IPS-20b (cell line): ENCODE results near the gene TNIP2.

Experiments used
- H3K27ac ChIP-seq: one replicate; pipeline ENCODE4 v1.5.1; 2013; ENCODE audit warnings: low read length
- H3K27me3 ChIP-seq: 2 replicates; pipeline ENCODE4 v1.6.1; 2013; ENCODE audit warnings: mild to moderate bottlenecking, low read length, inconsistent platforms; ENCODE audit not compliant: insufficient read depth
- H3K36me3 ChIP-seq: 2 replicates; pipeline ENCODE4 v1.6.1; 2013; ENCODE audit warnings: low read depth, mild to moderate bottlenecking, inconsistent platforms, low read length, moderate library complexity; ENCODE audit not compliant: insufficient read depth
- H3K4me1 ChIP-seq: 2 replicates; pipeline ENCODE4 v1.6.1; 2013; ENCODE audit warnings: mild to moderate bottlenecking, control low read depth, inconsistent platforms, low read length, moderate library complexity; ENCODE audit not compliant: insufficient read depth
- H3K4me3 ChIP-seq: 2 replicates; pipeline ENCODE4 v1.5.1; 2013; ENCODE audit warnings: mild to moderate bottlenecking, low read length, inconsistent platforms
- H3K9ac ChIP-seq: 2 replicates; pipeline ENCODE4 v1.6.1; 2013; ENCODE audit warnings: low read depth, mild to moderate bottlenecking, inconsistent platforms, low read length, moderate library complexity
- H3K9me3 ChIP-seq: 2 replicates; pipeline ENCODE4 v1.6.1; 2013; ENCODE audit warnings: mild to moderate bottlenecking, low read depth, low read length, inconsistent platforms; ENCODE audit not compliant: insufficient read depth

Gene TNIP2

DNA sequence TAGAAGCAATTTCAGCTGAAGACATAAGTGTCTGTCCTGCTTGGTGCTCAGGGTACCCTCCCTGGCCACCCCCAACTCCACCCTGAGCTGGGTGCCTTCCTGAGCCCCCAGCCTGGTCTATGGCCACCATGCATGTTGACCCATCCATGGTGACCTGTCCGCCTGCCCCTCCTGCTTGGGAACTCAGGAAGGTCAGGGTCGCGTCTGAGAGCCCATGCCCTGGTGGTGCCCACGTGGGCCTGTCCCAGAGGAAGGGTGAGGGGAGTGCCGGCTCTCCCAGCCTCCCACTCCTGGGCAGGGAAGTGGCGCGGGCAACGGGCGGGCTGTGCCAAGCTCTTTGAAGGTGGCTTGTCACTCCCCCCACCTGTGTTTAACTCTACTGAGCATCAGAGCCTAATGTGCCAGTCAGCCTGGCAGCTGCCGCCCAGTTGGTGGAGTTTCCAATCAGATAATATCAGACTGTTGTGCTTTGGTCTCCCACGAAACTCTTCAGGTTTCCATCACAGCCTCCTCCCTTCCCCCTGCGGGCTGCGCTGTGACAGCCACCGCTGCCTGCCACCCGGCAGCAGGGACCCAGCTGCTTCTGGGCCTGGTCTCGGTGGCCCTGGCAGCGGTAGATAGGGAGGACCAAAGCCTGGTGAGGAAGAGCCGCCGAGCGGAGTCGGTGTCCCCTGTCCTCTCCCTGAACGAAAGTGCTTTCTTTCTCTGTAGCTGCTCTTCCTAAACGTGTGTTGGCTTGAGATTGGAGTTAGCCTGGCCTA, 41.6 kb upstream of the TNIP2 start:
- peaks cover 22% of the 10 kb centered on the region for H3K27me3 ChIP-seq
- H3K36me3 ChIP-seq, result no peaks in the 10 kb centered on the region
- H3K27ac ChIP-seq, result no peak overlapping the region
- no peak overlapping the region for H3K9ac ChIP-seq
- peaks cover 3% of the 10 kb centered on the region; the same call in 1 of the 2 replicates for H3K4me1 ChIP-seq
- H3K9me3 ChIP-seq, result no peaks in the 10 kb centered on the region
- no peak overlapping the region for H3K4me3 ChIP-seq

DNA sequence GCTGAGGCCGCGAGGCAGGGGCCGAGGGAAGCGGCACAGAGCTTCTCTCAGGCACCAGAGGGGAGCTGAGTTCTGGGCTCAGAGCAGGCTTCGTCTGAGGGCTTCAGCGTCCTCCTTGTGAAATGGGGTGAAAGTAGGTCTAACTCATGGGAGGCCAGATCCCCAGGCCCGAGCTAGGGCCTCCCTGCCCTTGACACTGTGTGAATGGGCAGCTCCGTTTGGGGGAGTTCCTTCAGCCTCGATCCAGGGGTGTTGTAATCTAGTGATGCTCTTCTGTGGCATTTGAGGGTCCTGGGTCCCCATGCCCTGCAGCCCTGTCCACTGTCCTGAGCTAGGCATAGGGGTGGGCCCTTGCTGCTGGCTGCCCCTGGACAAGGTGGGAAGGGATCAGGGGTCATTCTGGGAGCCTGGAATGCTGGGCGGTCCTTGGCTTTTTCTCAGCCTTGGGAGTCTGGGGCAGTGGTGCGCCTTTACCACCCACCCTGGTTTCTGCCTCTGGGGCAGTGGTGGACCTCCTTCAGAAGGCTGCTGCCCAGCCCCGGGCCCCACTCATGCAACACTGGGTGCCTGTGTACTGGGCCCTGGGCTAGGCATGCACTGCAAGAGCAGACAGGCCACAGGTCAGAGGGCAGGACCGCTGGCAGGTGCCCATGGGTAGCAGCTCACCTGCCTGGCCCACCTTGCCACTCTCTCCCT, 40.9 kb upstream of the TNIP2 start:
- Histone ChIP-seq H3K4me1 (peaks cover 3% of the 10 kb centered on the region; the same call in 1 of the 2 replicates), H3K36me3 (no peaks in the 10 kb centered on the region), H3K27me3 (peaks cover 29% of the 10 kb centered on the region), H3K27ac (no peak overlapping the region), H3K9ac (no peak overlapping the region), H3K4me3 (no peak overlapping the region), H3K9me3 (no peaks in the 10 kb centered on the region)

DNA sequence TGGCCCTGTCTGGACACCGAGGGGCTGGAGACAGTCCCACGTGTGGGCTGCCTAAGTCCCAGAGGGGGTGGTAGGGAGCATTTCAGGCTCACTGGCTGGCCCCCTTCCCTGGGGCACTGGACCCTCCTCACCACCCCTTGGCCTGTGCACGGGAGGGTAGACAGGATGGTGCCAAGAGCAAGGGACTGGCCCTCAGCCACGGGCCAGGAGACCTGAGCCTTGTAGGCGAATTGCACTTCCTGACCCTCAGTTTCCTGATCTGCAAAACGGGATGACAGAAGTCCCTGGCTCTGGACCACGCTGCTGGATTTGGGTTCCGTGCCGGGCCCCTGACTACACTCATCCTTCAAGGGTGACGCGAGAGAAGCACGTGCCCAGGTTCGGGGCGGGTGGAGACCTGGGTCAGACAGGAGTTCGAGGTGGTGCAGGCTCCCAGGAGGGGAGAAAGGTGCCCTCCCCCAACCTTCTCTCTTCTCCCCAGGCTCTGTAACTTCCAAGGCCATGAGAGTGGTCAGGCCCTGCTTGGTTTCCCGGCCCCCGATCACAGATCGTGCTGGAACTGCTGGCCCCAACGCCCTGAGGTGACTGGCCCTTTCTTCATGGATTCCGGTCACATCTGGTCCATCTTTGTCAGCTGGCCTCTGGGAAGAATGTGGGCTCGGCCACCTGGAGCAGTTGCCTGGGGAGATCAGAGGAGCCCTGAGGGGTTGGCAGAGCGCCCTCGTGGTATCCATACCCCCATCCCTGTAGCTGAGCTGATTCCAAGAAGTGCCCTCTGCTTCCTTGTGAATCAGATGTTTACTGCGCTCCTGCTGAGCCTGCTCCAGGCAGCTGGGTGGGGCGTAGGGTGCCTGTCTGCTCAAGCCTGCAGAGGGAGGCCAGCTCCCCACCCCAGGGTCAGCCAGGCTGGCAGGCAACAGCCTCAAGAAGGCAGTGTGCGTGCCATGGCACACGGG, 40.0 kb upstream of the TNIP2 start:
- Histone ChIP-seq H3K27ac (no peak overlapping the region), H3K4me1 (peaks cover 3% of the 10 kb centered on the region; the same call in 1 of the 2 replicates), H3K4me3 (no peak overlapping the region)

DNA sequence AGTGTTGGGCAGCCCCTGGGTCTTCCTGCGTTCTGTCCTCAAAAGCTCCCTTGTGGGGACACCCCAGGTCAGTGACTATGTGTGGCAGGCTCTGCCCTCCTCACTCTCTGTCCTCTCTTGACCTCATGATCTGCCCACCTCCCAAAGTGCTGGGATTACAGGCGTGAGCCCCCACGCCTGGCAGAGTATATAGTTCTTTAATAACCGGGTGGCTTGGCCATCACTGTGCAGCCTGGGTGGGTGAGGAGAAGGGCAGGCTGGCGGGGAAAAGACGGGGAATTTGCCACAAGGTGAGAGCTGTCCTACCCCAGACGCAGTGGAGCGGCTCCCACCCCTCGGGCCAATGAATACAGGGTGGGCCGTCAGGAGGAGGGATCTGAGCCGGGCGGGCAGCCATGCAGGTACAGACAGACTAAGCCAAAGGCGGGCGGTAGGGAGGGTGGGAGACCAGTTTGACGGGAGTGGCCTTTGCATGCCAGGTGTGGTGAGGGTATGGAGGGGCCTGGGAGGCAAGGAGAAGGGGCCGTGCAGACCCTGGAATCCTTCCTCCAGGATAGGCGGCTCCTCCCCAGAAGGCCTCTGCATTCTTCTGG, 39.3 kb upstream of the TNIP2 start:
- Histone ChIP-seq H3K27ac (no peak overlapping the region), H3K9me3 (no peaks in the 10 kb centered on the region), H3K36me3 (no peaks in the 10 kb centered on the region), H3K4me1 (no peaks in the 10 kb centered on the region; the same call in 1 of the 2 replicates), H3K27me3 (peaks cover 34% of the 10 kb centered on the region), H3K4me3 (no peak overlapping the region), H3K9ac (no peak overlapping the region)

More for the DNA sequence above, 40.0 kb upstream of the TNIP2 start:
- peaks cover 34% of the 10 kb centered on the region for H3K27me3 ChIP-seq
- no peaks in the 10 kb centered on the region for H3K9me3 ChIP-seq
- no peaks in the 10 kb centered on the region for H3K36me3 ChIP-seq
- H3K9ac ChIP-seq, result no peak overlapping the region

DNA sequence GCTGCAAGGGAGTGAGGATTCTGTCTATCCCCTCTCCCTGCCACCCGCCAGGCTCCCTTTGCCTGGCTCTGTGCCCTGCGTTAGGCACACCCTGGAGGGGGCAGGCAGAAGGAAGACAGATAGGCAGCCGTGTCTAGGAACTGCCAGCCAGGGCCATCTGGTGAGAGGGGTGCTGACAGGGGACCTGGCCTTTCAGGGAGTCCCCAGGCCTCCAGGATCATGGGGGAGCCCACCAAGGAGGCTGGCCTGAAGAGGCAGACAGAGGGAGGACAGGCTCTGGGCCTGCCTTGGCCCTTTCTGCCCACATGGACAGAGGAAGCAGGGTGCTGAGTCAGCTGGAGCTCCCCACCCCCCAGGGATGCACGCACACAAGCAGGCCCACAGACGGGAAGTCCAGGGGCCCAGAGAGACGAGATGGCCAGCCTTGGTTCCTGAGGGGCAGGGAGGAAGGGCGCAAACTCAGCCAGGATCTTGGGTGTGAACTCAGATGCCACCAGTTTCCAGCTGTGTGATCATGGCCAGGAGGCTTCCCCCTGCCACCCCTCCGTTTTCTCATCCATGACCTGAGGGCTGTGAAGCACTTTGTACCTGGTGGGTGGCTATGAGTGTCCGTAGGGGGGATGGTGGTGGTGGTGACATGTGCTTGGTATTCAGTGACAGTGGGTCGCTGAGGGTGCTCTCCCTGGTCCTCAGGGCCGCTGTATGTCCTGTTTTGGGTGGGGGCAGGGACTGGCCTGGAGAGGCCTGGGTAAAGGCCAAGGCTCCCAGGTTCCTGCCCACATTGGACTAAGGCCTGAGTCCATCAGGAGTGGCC, 38.6 kb upstream of the TNIP2 start:
- peaks cover 34% of the 10 kb centered on the region for H3K27me3 ChIP-seq
- H3K36me3 ChIP-seq, result no peaks in the 10 kb centered on the region
- no peaks in the 10 kb centered on the region for H3K9me3 ChIP-seq
- H3K4me1 ChIP-seq, result no peaks in the 10 kb centered on the region
- H3K4me3 ChIP-seq, result no peak overlapping the region
- no peak overlapping the region for H3K9ac ChIP-seq
- H3K27ac ChIP-seq, result no peak overlapping the region

DNA sequence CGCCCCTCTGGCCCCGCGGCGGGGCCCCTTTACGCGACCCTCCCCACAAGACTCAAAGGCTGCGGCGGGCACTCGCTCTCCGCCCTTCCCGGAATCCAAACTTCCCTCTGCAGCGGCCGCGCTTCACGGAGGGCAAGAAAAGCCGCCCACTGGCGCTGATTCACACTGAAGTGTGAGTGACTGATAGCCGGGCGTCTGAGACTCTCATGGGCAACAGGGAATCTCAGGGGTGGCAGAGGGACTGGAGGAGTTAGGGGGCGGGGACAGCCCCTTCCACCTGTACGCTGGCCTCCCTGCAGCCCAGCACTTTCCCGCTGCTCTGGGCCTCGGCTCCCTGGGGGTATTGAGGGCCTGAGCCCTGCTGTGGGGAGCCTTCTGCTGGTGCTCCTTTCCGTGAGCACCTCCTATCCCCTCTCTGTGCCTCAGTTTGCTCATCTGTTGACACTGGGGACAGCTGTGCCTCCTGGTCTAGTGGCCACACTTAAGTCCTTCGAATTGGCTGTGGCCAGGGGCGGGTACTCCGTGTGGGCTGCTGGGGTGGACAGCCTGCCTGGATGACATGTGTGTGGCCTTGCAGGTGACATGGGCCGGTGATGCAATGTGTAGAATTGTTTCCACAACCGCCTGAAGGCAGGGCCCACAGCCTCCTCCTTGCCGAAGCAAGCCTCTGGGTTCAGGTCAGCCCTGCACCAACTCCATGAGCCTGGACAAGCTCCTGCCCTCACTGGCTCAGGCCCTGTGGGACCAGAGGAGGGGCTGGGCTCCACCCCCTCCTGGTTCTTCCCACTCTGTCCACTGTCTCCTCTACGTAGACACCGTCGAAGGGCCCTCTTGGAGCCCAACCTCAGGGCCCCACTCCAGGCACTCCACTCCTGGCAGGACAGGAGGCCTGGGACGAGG, 37.7 kb upstream of the TNIP2 start:
- Histone ChIP-seq H3K27me3 (peaks cover 34% of the 10 kb centered on the region), H3K4me3 (peak overlapping the region; percentile 57; the same call in 1 of the 2 replicates), H3K4me1 (no peaks in the 10 kb centered on the region), H3K9me3 (no peaks in the 10 kb centered on the region), H3K9ac (no peak overlapping the region), H3K36me3 (no peaks in the 10 kb centered on the region), H3K27ac (no peak overlapping the region)

DNA sequence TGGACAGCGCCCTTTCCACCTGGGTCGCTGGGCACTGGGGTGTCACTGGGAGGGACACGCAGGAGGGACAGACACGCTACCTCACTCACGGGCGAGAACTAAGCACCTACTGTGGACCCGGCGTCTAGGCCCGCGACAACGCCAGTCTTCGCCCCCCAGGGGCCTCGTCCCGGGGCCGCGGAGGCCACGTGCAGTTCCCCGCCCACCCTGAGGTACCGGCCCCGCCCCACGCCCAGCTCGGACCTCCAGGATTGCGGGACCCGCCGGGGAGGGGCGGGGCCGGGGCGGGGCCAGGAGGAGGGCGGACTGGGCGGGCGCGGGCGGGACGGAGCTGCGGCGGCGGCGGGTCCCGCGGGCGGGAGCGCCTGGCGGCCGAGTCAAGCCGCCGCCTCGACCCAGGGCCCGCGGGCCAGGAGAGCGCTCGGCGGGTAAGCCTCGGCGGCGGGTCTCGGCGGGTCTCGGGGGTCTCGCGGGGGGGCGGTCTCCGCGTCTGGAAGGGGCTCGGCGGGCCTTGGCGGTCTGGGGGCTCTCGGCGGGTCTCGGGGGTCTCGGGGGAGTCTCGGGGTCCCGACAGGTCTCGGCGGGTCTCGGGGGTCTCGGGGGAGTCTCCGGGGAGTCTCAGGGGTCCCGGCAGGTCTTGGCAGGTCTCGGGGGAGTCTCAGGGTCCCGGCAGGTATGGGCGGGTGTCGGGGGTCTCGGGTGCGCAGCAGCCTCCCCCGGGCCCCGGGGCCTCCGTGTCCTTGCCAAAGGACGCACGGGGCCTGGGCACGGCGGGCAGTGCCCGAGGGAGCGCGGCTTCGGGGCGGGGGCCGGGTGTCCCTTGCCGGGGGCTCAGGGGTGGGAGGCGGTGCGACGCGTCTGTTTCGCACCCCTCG, 36.8 kb upstream of the TNIP2 start, which contains the start of gene SH3BP2:
SH3BP2 (plus strand) TSS at position 375 of the 875 bp plus-strand sequence. CDS start 27,533 bp downstream, outside the sequence.
- Histone ChIP-seq H3K27ac (no peak within 1 kb of the TSS), H3K36me3 (no peaks in the 10 kb centered on the region), H3K4me3 (peak within 1 kb of the TSS; percentile 57; the same call in 1 of the 2 replicates), H3K9me3 (no peaks in the 10 kb centered on the region), H3K27me3 (peaks cover 34% of the 10 kb centered on the region), H3K9ac (no peak within 1 kb of the TSS), H3K4me1 (no peaks in the 10 kb centered on the region)

DNA sequence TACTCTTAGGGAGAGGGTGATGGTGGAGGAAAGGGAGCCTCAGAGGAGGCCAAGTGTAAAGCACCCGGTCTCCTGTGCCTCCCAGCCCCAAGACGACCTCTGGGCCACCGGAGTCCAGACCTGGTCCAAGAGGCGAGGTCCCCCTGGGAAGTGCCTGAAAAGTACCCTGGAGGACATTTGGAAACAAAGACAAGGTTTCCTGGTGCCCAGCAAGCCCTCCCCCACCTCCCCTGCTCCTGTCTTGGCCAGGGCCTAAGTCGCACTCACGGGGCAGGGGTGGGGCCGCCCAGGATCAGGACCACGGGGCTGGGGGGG, 36.2 kb upstream of the TNIP2 start:
- Histone ChIP-seq H3K4me3 (no peak overlapping the region), H3K9me3 (no peaks in the 10 kb centered on the region), H3K27ac (no peak overlapping the region), H3K36me3 (no peaks in the 10 kb centered on the region), H3K9ac (no peak overlapping the region), H3K27me3 (peaks cover 34% of the 10 kb centered on the region), H3K4me1 (no peaks in the 10 kb centered on the region)

DNA sequence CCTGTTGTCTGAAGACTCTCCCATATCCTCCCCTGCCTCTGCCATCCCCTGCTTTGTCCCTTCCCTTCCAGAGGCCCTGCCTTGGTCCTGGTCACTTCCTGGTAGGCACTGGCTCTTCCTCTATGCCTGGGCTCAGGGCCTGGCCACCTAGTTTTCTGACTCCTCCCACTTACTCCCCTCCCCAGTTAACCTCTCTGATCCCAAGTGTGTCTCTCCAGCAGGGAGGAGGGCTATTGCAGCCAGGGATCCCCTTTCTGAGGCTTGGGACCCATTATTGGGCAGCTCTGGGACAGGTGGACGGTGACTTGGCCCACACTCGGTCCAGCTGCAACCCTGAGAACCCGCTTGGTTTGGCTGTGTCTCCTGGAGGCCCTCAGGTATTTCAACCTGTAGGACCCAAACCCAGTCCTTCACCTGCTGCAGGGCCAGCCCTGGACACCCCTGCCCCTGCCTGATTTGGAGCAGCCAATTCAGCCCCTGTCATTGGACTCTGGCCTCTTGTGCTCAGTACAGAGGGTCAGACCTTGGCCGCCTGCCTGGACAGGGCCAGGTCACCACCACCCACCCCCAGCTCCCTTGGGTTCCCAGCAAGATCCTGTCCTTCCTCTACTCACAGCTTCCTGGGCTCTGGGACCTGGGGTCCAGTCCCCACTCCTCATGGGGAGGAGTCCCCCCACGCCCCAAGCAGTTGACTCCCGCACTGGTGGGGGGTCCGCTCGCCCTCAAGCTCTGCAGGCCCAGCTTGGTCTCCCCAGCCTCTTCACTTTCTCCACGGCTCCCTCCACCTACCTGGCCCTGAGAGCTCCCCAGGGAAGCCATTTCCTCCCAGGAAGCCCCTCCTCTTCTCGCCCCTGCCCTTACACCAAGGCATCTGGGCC, 35.6 kb upstream of the TNIP2 start:
- Histone ChIP-seq H3K27me3 (peaks cover 34% of the 10 kb centered on the region), H3K27ac (no peak overlapping the region), H3K9ac (no peak overlapping the region), H3K4me1 (no peaks in the 10 kb centered on the region), H3K4me3 (no peak overlapping the region), H3K9me3 (no peaks in the 10 kb centered on the region), H3K36me3 (no peaks in the 10 kb centered on the region)
